Measurements from ENCODE around the gene LRRC9.
"Not testable (repeated sequence)": the region's sequence is repeated elsewhere in the genome, so short reads cannot be mapped to it uniquely, and the experiment has no call there.

GRCh38 chr14:59942296-59942862, 22.4 kb downstream of the LRRC9 start:
- TF ChIP-seq CTCF (IDR thresholded peaks at IDR 0.05; ENCODE audit: low read length); EZH2phosphoT487 (IDR thresholded peaks at IDR 0.05; ENCODE audit: low read length); EZH2 (optimal IDR thresholded peaks at IDR 0.05; ENCODE audit: low read depth, low read length): not testable (repeated sequence)

Data from MM.1S (cell line).